HEK293 (cell line): ENCODE measurements around the gene CEP85.

Experiments used
- BCL11A ChIP-seq: fragments of 450-650 bp; formaldehyde crosslinking; IDR thresholded peaks from 2 replicates; pipeline ENCODE4 v1.5.1; 2016; ENCODE audit warnings: low read depth, missing biosample characterization, missing genetic modification characterization
- CTCF ChIP-seq: fragments of 450-650 bp; formaldehyde crosslinking; IDR thresholded peaks from 2 replicates; pipeline ENCODE4 v1.5.1; 2016; ENCODE audit warnings: missing biosample characterization, missing genetic modification characterization
- KLF16 ChIP-seq: fragments of 450-650 bp; formaldehyde crosslinking; IDR thresholded peaks from 2 replicates; pipeline ENCODE4 v1.5.1; 2017; ENCODE audit warnings: missing biosample characterization, missing genetic modification characterization
- YY1 ChIP-seq: fragments of 450-650 bp; formaldehyde crosslinking; IDR thresholded peaks from 2 replicates; pipeline ENCODE4 v1.5.1; 2018; ENCODE audit warnings: missing biosample characterization, missing genetic modification characterization
- ZBTB11 ChIP-seq: fragments of 450-650 bp; formaldehyde crosslinking; conservative IDR thresholded peaks from 2 replicates; pipeline ENCODE4 v1.5.1; 2016; ENCODE audit warnings: low read depth, missing biosample characterization, missing genetic modification characterization
- ZBTB21 ChIP-seq: fragments of 450-650 bp; formaldehyde crosslinking; IDR thresholded peaks from 2 replicates; pipeline ENCODE4 v1.5.1; 2017; ENCODE audit warnings: missing biosample characterization, missing genetic modification characterization
- ZBTB48 ChIP-seq: fragments of 450-650 bp; formaldehyde crosslinking; IDR thresholded peaks from 2 replicates; pipeline ENCODE4 v1.5.1; 2016; ENCODE audit warnings: missing biosample characterization, missing genetic modification characterization
- ZNF10 ChIP-seq: fragments of 450-650 bp; formaldehyde crosslinking; IDR thresholded peaks from 2 replicates; pipeline ENCODE4 v1.5.1; 2017; ENCODE audit warnings: missing biosample characterization, missing genetic modification characterization
- ZNF138 ChIP-seq: fragments of 450-650 bp; formaldehyde crosslinking; IDR thresholded peaks from 2 replicates; pipeline ENCODE4 v1.5.1; 2016; ENCODE audit warnings: missing biosample characterization, missing genetic modification characterization, borderline replicate concordance
- ZNF580 ChIP-seq: fragments of 450-650 bp; formaldehyde crosslinking; IDR thresholded peaks from 2 replicates; pipeline ENCODE4 v1.5.1; 2016; ENCODE audit warnings: missing biosample characterization, missing genetic modification characterization
- ZNF626 ChIP-seq: fragments of 450-650 bp; sonication (Bioruptor Pico); formaldehyde crosslinking; IDR thresholded peaks from 2 replicates; pipeline ENCODE4 v1.5.1; 2018; ENCODE audit warnings: missing biosample characterization, missing genetic modification characterization, inconsistent platforms

- TF ChIP-seq CTCF (tag by site-specific recombination) (no peak), KLF16 (tag by site-specific recombination) (no peak), ZNF626 (tag by site-specific recombination) (no peak), ZNF138 (tag by site-specific recombination) (no peak), ZBTB48 (no peak), ZNF580 (tag by site-specific recombination) (no peak), ZBTB11 (tag by site-specific recombination) (no peak), BCL11A (tag by site-specific recombination) (no peak), YY1 (tag by site-specific recombination) (no peak), ZNF10 (tag by site-specific recombination) (no peak), ZBTB21 (no peak)
These were observed 23.2 kb downstream of the CEP85 start for GRCh38 chr1:26257222-26257621.
